K562 (cell line): ENCODE measurements around the gene CLHC1. TPM values are rescaled to one million over a fixed set of nuclear protein-coding genes. Genes with fewer than 3 reads are reported as not detected.

Experiments
- CBFA2T3 ChIP-seq: fragments of 450-650 bp; IDR thresholded peaks from 2 replicates; pipeline ENCODE4 v1.6.1; 2017
- ERF ChIP-seq: fragments of 450-650 bp; formaldehyde crosslinking; IDR thresholded peaks from 2 replicates; pipeline ENCODE4 v1.4.0; 2020; ENCODE audit warnings: mild to moderate bottlenecking, mixed read lengths
- FOXA1 ChIP-seq: fragments of 450-650 bp; IDR thresholded peaks from 2 replicates; pipeline ENCODE4 v1.6.1; 2016; ENCODE audit warnings: mild to moderate bottlenecking, borderline replicate concordance
- FOXJ3 ChIP-seq: sonication (generic); formaldehyde crosslinking; IDR thresholded peaks from 2 replicates; pipeline ENCODE4 v1.4.0; 2020; ENCODE audit warnings: mild to moderate bottlenecking, missing genetic modification reagents
- HMG20B ChIP-seq: fragments of 250-450 bp; sonication (Bioruptor Pico); IDR thresholded peaks from 2 replicates; pipeline ENCODE4 v1.5.0; 2021; ENCODE audit warnings: mild to moderate bottlenecking
- JUND ChIP-seq, 2 experiments: IDR thresholded peaks; 2 replicates in 1 of 2; 3 replicates in 1 of 2; pipeline ENCODE4 v1.6.1; 2011; ENCODE audit warnings: borderline replicate concordance in 2 of 2, low read depth in 2 of 2, low read length in 2 of 2, improper control_type of control experiment in 1 of 2, missing biosample characterization in 1 of 2, missing genetic modification characterization in 1 of 2, missing genetic modification reagents in 1 of 2
- KLF1 ChIP-seq: fragments of 450-650 bp; IDR thresholded peaks from 2 replicates; pipeline ENCODE4 v1.6.1; 2016; ENCODE audit warnings: missing genetic modification characterization, missing compliant biosample characterization
- NR4A1 ChIP-seq, 2 experiments: fragments of 250-450 bp in 1 of 2; fragments of 450-650 bp in 1 of 2; sonication (Bioruptor Pico) in 1 of 2; IDR thresholded peaks; 2 replicates each; pipeline versions ENCODE4 v1.4.0 to v1.6.1; 2016 to 2020; ENCODE audit warnings: mild to moderate bottlenecking in 2 of 2, missing compliant biosample characterization in 1 of 2, missing genetic modification characterization in 1 of 2, moderate library complexity in 1 of 2
- POLR3A ChIP-seq: IDR thresholded peaks from 2 replicates; pipeline ENCODE4 v1.6.1; 2011; ENCODE audit warnings: borderline replicate concordance, mild to moderate bottlenecking, moderate library complexity; ENCODE audit not compliant: insufficient read length, insufficient read depth; ENCODE audit errors: extremely low read depth
- TAF7 ChIP-seq: fragments of 450-650 bp; IDR thresholded peaks from 2 replicates; pipeline ENCODE4 v1.6.1; 2016; ENCODE audit warnings: missing genetic modification characterization, missing compliant biosample characterization
- ZBTB40 ChIP-seq, 2 experiments: fragments of 450-650 bp in 1 of 2; sonication (generic) in 1 of 2; formaldehyde crosslinking in 1 of 2; IDR thresholded peaks; 2 replicates each; pipeline versions ENCODE4 v1.7.1 to v1.9.0; 2016 to 2022; ENCODE audit warnings: inconsistent platforms in 1 of 2, mild to moderate bottlenecking in 1 of 2, missing genetic modification reagents in 1 of 2
- polyA plus RNA-seq, 8 experiments: library from polyadenylated mRNA; depleted of rRNA in 4 of 8; stranded (reverse) in 5 of 8; unstranded in 3 of 8; fragments of >200 nt; fragmentation: Nextera tagmentation in 2 of 8; fragmentation: Illumina TruSeq in 1 of 8; extraction: Ambion mirVana in 2 of 8; extraction: Trizol in 1 of 8; gene quantifications; 2 replicates each; pipeline versions ENCODE4 v1.2.1 to v1.2.3, GENCODE V29; 2011 to 2014; ENCODE audit warnings: inconsistent platforms in 1 of 8, missing spikeins in 1 of 8
- total RNA-seq, 7 experiments: library from RNA; depleted of rRNA in 6 of 7; stranded (reverse); fragments of >200 nt in 6 of 7; fragmentation: Illumina TruSeq in 2 of 7; extraction: Trizol in 2 of 7; gene quantifications; 2 replicates each; pipeline versions ENCODE4 v1.2.1 to v1.2.3, GENCODE V29; 2011 to 2021; ENCODE audit warnings: low replicate concordance in 1 of 7
- TF ChIP-seq, protein P1 (sequence below): fragments of 250-450 bp; sonication (Bioruptor Pico); IDR thresholded peaks from 2 replicates; pipeline ENCODE4 v1.4.0; 2020; ENCODE audit warnings: borderline replicate concordance
- TF ChIP-seq, protein P2 (sequence below): fragments of 450-650 bp; IDR thresholded peaks from 2 replicates; pipeline ENCODE4 v1.6.1; 2016; ENCODE audit warnings: borderline replicate concordance

The CLHC1 gene
- total and polyA plus RNA-seq, 9 of the 15 experiments (the other 6 are each of a cell fraction or from before 2014, with no cell fraction given), result 3.7 to 14.3 (median 8.6) TPM

DNA sequence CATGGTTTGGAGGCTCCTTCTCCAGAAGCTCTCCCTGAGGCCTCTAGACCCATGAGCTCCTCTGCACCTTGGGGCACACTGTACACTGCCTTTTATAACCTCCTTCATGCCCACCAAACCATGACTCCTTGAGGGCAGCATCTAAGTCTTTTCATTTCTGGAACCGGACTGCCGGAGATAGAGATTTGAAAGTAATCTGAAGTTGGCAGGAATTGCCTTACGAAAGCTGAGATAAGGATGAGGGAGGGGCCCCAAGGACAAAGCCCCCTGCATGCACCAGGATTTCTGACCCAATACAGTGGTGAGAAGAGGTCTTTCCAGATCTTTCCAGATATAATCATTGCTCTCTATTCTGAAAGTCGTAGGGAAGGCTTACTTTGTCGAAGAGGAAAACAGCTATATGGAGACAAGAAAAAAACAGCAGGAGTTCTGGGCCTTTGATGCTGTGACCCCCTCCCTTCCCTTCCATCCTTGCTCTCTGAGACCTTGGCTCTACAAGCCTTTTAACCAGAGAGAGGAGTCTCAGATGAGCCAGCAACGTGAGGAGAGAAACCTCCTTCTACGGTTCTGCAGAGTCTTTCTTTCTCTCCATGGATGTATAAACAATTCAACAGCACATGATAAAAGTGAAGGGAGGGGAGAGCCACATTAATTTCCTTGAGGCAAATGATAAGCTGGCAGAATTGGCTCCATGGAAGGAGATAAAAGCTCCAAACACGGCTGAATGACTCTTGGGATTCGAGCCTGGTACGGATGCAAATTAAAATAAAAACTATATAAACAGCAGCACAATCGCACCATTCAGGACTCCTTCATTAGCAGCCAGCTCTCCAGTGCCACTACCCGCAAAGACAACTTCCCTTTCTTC lies 93.8 kb downstream of the CLHC1 start (continued):
- TF ChIP-seq ZBTB40 (IDR thresholded peaks at IDR 0.05) (no peak), ZBTB40 (CRISPR knock-in tag; IDR thresholded peaks at IDR 0.05) (no peak), ERF (CRISPR knock-in tag) (no peak), FOXJ3 (CRISPR knock-in tag) (no peak), TAF7 (tag) (no peak), NR4A1 (CRISPR knock-in tag; IDR thresholded peaks at IDR 0.05) (no peak), NR4A1 (tag; IDR thresholded peaks at IDR 0.05) (no peak), POLR3A (no peak), HMG20B (CRISPR knock-in tag) (no peak), KLF1 (tag) (no peak), CBFA2T3 (peak; percentile 59), FOXA1 (no peak), JUND (IDR thresholded peaks at IDR 0.05; ENCODE audit: borderline replicate concordance, low read depth, low read length) (no peak), JUND (tag; IDR thresholded peaks at IDR 0.05; ENCODE audit: borderline replicate concordance, low read depth, low read length) (0 out of 3 replicates have a peak, but pooled peaks have one; percentile 24)
- TF ChIP-seq, protein P1, sequence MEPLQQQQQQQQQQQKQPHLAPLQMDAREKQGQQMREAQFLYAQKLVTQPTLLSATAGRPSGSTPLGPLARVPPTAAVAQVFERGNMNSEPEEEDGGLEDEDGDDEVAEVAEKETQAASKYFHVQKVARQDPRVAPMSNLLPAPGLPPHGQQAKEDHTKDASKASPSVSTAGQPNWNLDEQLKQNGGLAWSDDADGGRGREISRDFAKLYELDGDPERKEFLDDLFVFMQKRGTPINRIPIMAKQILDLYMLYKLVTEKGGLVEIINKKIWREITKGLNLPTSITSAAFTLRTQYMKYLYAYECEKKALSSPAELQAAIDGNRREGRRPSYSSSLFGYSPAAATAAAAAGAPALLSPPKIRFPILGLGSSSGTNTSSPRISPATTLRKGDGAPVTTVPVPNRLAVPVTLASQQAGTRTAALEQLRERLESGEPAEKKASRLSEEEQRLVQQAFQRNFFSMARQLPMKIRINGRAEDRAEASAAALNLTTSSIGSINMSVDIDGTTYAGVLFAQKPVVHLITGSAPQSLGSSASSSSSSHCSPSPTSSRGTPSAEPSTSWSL (CRISPR knock-in tag), result no peak
- TF ChIP-seq, protein P2, sequence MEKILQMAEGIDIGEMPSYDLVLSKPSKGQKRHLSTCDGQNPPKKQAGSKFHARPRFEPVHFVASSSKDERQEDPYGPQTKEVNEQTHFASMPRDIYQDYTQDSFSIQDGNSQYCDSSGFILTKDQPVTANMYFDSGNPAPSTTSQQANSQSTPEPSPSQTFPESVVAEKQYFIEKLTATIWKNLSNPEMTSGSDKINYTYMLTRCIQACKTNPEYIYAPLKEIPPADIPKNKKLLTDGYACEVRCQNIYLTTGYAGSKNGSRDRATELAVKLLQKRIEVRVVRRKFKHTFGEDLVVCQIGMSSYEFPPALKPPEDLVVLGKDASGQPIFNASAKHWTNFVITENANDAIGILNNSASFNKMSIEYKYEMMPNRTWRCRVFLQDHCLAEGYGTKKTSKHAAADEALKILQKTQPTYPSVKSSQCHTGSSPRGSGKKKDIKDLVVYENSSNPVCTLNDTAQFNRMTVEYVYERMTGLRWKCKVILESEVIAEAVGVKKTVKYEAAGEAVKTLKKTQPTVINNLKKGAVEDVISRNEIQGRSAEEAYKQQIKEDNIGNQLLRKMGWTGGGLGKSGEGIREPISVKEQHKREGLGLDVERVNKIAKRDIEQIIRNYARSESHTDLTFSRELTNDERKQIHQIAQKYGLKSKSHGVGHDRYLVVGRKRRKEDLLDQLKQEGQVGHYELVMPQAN, result no peak
